SIG-M5 treated with dmso at 0.1 percent for 504 hours (cell line): ENCODE measurements around the gene PCDHA6.
"Not testable (repeated sequence)": the region's sequence is repeated elsewhere in the genome, so short reads cannot be mapped to it uniquely, and the experiment has no call there.

Experiments used
- DNase-seq: peaks from one replicate; lab custom pipeline; 2025; ENCODE audit not compliant: unreplicated experiment; lab: John Stamatoyannopoulos, UW

PCDHA6 gene, protein sequence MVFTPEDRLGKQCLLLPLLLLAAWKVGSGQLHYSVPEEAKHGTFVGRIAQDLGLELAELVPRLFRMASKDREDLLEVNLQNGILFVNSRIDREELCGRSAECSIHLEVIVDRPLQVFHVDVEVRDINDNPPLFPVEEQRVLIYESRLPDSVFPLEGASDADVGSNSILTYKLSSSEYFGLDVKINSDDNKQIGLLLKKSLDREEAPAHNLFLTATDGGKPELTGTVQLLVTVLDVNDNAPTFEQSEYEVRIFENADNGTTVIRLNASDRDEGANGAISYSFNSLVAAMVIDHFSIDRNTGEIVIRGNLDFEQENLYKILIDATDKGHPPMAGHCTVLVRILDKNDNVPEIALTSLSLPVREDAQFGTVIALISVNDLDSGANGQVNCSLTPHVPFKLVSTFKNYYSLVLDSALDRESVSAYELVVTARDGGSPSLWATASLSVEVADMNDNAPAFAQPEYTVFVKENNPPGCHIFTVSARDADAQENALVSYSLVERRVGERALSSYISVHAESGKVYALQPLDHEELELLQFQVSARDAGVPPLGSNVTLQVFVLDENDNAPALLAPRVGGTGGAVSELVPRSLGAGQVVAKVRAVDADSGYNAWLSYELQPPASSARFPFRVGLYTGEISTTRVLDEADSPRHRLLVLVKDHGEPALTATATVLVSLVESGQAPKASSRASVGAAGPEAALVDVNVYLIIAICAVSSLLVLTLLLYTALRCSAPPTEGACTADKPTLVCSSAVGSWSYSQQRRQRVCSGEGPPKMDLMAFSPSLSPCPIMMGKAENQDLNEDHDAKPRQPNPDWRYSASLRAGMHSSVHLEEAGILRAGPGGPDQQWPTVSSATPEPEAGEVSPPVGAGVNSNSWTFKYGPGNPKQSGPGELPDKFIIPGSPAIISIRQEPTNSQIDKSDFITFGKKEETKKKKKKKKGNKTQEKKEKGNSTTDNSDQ

DNA sequence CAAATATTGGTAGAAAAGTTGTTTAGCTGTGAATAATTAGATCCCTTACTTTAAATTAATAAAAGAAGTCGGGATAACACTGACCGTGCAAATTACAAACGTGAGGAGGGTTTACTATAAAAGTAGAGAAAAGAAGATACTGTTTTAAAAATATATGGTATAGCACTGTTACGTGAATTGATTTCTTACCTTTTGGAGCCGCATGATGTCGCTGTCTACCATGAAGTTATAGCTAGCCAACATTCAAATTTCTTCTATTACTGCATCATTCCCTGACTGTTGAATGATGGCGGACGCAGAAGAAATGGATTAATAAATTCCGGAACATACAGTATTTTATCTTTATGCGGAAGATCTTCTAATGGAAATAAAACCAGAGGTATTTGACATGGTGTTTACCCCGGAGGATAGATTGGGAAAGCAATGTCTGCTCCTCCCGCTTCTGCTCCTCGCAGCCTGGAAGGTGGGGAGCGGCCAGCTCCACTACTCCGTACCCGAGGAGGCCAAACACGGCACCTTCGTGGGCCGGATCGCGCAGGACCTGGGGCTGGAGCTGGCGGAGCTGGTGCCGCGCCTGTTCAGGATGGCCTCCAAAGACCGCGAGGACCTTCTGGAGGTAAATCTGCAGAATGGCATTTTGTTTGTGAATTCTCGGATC lies at the start of gene PCDHA6:
Gene PCDHA6, plus strand, starts transcription at position 257 of the 658 bp plus-strand sequence. Its CDS starts 132 bp downstream, at position 389.
- DNase-seq, result no peak

GRCh38 chr5:140780512-140780911 lies 47.2 kb upstream of the PCDHA6 start:
- no peak for DNase-seq

DNA sequence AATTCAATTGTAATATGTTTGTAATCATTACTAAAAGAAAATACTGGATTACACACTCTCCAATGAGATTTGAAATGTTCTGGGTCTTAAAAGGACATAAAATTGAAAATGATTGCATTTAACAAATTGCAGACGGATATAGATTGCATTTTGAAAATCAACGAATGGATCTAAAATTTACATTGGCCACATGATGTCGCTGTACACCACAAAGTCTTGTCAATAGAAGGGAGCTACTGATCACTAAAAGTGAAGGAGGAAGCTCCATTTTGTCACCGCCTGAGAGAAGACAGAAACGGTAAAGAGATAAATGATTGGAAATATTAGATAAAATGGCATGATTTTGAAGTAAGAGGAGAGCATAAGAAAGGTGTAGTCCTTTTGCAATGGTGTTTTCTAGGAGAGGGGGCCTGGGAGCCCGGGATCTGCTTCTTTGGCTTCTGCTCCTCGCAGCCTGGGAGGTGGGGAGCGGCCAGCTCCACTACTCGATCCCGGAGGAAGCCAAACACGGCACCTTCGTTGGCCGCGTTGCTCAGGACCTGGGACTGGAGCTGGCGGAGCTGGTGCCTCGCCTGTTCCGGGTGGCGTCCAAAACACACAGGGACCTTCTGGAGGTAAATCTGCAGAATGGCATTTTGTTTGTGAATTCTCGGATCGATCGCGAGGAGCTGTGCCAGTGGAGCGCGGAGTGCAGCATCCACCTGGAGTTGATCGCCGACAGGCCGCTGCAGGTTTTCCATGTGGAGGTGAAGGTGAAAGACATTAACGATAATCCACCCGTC lies 41.7 kb upstream of the PCDHA6 start, which contains the start of gene PCDHA1:
Gene PCDHA1, plus strand, starts transcription at position 236 of the 782 bp plus-strand sequence.
- no peak for DNase-seq

DNA sequence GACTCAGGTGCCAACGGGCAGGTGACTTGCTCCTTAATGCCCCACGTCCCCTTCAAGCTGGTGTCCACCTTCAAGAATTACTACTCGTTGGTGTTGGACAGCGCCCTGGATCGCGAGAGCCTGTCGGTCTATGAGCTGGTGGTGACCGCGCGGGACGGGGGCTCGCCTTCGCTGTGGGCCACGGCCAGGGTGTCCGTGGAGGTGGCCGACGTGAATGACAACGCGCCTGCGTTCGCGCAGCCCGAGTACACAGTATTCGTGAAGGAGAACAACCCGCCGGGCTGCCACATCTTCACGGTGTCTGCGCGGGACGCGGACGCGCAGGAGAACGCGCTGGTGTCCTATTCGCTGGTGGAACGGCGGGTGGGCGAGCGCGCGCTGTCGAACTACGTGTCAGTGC lies 40.3 kb upstream of the PCDHA6 start:
- DNase-seq, result not testable (repeated sequence)

- DNase-seq, result not testable (repeated sequence)
Measured at GRCh38 chr5:140787849-140788504, 39.8 kb upstream of the PCDHA6 start.

DNA sequence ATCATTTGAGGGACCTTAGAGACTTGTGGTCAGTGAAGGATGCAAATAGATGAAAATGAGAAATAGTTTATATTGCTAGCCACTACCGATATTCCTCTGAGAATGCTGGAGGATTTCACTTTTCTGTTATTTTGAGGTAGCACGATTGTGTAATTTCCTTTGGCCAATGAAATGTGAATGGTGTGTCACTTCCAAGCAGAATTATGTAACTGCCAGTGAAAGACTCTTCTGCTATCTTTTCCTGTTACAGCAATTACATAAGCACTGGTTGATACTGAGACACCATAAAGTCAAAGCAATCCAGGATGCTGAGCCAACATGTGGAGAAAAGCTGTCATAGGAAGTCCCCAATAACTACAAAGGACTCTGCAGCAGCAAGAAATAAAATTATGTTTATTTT lies 36.7 kb upstream of the PCDHA6 start:
- DNase-seq, result peak; percentile 70

DNA sequence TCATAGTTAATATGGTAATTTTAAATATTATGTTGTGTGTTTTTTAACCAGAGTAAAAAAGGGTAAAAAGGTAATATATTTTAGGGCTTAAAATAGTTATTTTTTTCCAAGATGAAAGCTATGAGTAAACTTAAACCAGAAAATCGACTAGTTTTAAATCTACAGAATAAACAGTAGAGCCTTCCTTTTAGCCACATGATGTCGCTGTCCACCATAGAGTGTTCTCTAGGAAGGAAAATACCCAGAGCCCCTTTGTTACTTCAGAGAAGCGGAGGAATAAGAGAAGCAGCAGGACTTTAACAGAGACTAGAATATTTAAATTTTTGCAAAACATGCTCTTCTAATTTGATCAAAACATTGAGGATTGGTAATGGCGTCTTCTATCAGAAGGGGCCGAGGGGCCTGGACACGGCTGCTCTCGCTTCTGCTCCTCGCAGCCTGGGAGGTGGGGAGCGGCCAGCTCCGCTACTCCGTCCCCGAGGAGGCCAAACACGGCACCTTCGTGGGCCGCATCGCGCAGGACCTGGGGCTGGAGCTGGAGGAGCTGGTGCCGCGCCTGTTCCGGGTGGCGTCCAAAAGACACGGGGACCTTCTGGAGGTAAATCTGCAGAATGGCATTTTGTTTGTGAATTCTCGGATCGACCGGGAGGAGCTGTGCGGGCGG lies 33.0 kb upstream of the PCDHA6 start, which contains the start of gene PCDHA2:
Gene PCDHA2, plus strand, starts transcription at position 258 of the 664 bp plus-strand sequence.
- no peak for DNase-seq

GRCh38 chr5:140795259-140795641 lies 32.5 kb upstream of the PCDHA6 start:
- DNase-seq, result no peak

GRCh38 chr5:140796072-140796717 lies 31.6 kb upstream of the PCDHA6 start:
- not testable (repeated sequence) for DNase-seq

- no peak for DNase-seq
Measured at GRCh38 chr5:140796718-140797095, 31.1 kb upstream of the PCDHA6 start.

- DNase-seq, result no peak
Measured at GRCh38 chr5:140800816-140801493, 26.8 kb upstream of the PCDHA6 start, which contains the start of gene PCDHA3. Gene PCDHA3 (plus strand): TSS chr5:140801057.

DNA sequence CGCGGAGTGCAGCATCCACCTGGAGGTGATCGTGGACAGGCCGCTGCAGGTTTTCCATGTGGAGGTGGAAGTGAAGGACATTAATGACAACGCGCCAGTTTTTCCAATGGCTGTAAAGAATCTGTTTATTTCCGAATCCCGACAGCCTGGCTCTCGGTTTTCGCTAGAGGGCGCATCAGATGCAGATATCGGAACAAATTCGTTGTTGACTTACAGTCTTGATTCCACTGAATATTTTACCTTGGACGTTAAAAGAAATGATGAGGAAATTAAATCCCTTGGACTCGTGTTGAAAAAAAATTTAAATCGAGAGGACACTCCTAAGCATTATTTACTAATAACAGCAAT lies 26.3 kb upstream of the PCDHA6 start:
- no peak for DNase-seq

- not testable (repeated sequence) for DNase-seq
Measured at GRCh38 chr5:140802381-140802780, 25.4 kb upstream of the PCDHA6 start.

GRCh38 chr5:140802781-140803271 lies 24.9 kb upstream of the PCDHA6 start:
- DNase-seq, result no peak

DNA sequence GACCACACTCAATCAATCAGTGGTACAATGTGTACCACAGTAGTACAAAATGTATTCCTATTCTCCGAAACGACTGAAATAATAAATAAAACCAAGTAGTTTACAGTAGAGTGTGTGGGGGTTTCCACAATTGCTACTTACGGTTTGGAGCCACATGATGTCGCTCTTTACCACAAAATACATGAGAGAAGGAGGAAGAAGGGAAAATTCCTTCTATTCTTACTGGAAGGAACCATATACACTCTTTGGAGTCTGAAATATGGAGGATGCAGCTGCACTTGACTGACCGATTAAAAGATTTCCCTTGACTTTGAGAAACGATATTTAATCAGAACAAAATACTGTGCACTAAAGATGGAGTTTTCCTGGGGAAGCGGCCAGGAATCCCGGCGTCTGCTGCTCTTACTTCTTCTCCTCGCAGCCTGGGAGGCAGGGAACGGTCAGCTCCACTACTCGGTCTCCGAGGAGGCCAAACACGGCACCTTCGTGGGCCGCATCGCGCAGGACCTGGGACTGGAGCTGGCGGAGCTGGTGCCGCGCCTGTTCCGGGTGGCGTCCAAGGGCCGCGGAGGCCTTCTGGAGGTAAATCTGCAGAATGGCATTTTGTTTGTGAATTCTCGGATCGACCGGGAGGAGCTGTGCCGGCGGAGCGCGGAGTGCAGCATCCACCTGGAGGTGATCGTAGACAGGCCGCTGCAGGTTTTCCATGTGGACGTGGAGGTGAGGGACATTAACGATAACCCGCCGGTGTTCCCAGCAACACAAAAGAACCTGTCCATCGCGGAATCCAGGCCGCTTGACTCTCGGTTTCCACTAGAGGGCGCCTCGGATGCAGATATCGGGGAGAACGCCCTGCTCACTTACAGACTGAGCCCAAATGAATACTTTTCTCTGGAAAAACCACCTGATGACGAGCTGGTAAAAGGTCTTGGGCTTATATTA lies 20.7 kb upstream of the PCDHA6 start, which contains the start of gene PCDHA4:
Gene PCDHA4, plus strand, starts transcription at position 235 of the 942 bp plus-strand sequence.
- no peak for DNase-seq

DNA sequence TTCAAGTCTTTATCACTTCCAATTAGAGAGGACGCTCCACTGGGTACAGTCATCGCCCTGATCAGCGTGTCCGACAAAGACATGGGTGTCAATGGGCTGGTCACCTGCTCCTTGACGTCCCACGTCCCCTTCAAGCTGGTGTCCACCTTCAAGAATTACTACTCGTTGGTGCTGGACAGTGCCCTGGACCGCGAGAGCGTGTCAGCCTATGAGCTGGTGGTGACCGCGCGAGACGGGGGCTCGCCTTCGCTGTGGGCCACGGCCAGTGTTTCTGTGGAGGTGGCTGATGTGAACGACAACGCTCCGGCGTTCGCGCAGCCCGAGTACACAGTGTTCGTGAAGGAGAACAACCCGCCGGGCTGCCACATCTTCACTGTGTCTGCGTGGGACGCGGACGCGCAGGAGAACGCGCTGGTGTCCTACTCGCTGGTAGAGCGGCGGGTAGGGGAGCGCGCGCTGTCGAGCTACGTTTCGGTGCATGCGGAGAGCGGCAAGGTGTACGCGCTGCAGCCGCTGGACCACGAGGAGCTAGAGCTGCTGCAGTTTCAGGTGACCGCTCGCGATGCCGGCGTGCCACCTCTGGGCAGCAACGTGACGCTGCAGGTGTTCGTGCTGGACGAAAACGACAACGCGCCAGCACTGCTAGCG lies 19.4 kb upstream of the PCDHA6 start:
- DNase-seq, result not testable (repeated sequence)
